ENCODE results near the gene PREX1. TPM values are rescaled to one million over a fixed set of nuclear protein-coding genes. Genes with fewer than 3 reads are reported as not detected.
A peak's percentile ranks its signal among the peaks of the same experiment; 100 is the strongest.

The PREX1 gene
- total and polyA plus RNA-seq, 2 experiments from 2014 or later = 2.4 to 10.3 TPM

GRCh38 chr20:48690888-48691287, 136.9 kb downstream of the PREX1 start:
- Histone ChIP-seq H3K27me3 (ENCODE audit: insufficient read depth) (no peaks in the 10 kb centered on the region), H3F3A (replicated peaks; ENCODE audit: low read depth) (no peaks in the 10 kb centered on the region), H3K4me1 (ENCODE audit: insufficient read depth) (no peaks in the 10 kb centered on the region), H4K20me1 (replicated peaks; ENCODE audit: insufficient read depth) (no peaks in the 10 kb centered on the region), H3K9me2 (ENCODE audit: insufficient read depth) (0 out of 2 replicates have a peak, but pooled peaks cover 3% of the 10 kb centered on the region), H2AFZ (no peak overlapping the region), H3K4me3 (no peak overlapping the region), H3K4me2 (no peak overlapping the region), H3K79me2 (replicated peaks; ENCODE audit: insufficient read depth) (no peaks in the 10 kb centered on the region), H3K27ac (ENCODE audit: low read depth) (no peak overlapping the region), H3K36me3 (ENCODE audit: insufficient read depth) (no peaks in the 10 kb centered on the region)
- DNase-seq (ENCODE audit: low spot score) = peak; percentile 43
- Mint-ChIP-seq H3K9me3 (no peaks in the 10 kb centered on the region), H3K4me1 (peaks cover 5% of the 10 kb centered on the region), H3K4me3 (no peak overlapping the region), H3K27ac (no peak overlapping the region), H3K27me3 (ENCODE audit: insufficient read depth, low read depth, poor library complexity) (peaks cover 8% of the 10 kb centered on the region), H3K36me3 (ENCODE audit: low read depth) (peaks cover 10% of the 10 kb centered on the region)
- TF ChIP-seq POLR2AphosphoS5 (IDR thresholded peaks at IDR 0.05; ENCODE audit: low read depth) = no peak
- no peak for TF ChIP-seq ZNF114 (CRISPR knock-in tag; IDR thresholded peaks at IDR 0.05)
- TF ChIP-seq ZNF462 (CRISPR knock-in tag; IDR thresholded peaks at IDR 0.05) = no peak
- no peak for TF ChIP-seq CTCF (conservative IDR thresholded peaks at IDR 0.05; ENCODE audit: low read depth in 2 of 2)
- TF ChIP-seq REST (IDR thresholded peaks at IDR 0.05; ENCODE audit: unreplicated experiment) = no peak
- no peak for TF ChIP-seq JUNB (IDR thresholded peaks at IDR 0.05; ENCODE audit: unreplicated experiment)
- peak; percentile 53; the same call in 2 of the 3 replicates for ATAC-seq
